HEK293 (cell line): Measurements from ENCODE around the gene DNA2.

Source experiments
- KLF16 ChIP-seq: fragments of 450-650 bp; formaldehyde crosslinking; IDR thresholded peaks from 2 replicates; pipeline ENCODE4 v1.5.1; 2017; ENCODE audit warnings: missing biosample characterization, missing genetic modification characterization
- OVOL3 ChIP-seq: fragments of 450-650 bp; formaldehyde crosslinking; IDR thresholded peaks from 2 replicates; pipeline ENCODE4 v1.5.1; 2016; ENCODE audit warnings: missing biosample characterization, missing genetic modification characterization
- PRDM10 ChIP-seq: fragments of 450-650 bp; formaldehyde crosslinking; IDR thresholded peaks from 2 replicates; pipeline ENCODE4 v1.5.1; 2016; ENCODE audit warnings: missing biosample characterization, missing genetic modification characterization
- ZBTB44 ChIP-seq: fragments of 450-650 bp; IDR thresholded peaks from 2 replicates; pipeline ENCODE4 v1.5.1; 2018; ENCODE audit warnings: missing biosample characterization, mild to moderate bottlenecking, missing genetic modification characterization
- ZBTB48 ChIP-seq: fragments of 450-650 bp; formaldehyde crosslinking; IDR thresholded peaks from 2 replicates; pipeline ENCODE4 v1.5.1; 2016; ENCODE audit warnings: missing biosample characterization, missing genetic modification characterization
- ZNF112 ChIP-seq: fragments of 450-650 bp; formaldehyde crosslinking; IDR thresholded peaks from 2 replicates; pipeline ENCODE4 v1.5.0; 2017; ENCODE audit warnings: missing biosample characterization, missing genetic modification characterization
- ZNF132 ChIP-seq: fragments of 450-650 bp; formaldehyde crosslinking; IDR thresholded peaks from 2 replicates; pipeline ENCODE4 v1.5.1; 2017; ENCODE audit warnings: missing biosample characterization, missing genetic modification characterization, borderline replicate concordance
- ZNF140 ChIP-seq: fragments of 450-650 bp; formaldehyde crosslinking; IDR thresholded peaks from 2 replicates; pipeline ENCODE4 v1.5.1; 2016; ENCODE audit warnings: missing biosample characterization, missing genetic modification characterization
- ZNF2 ChIP-seq: fragments of 450-650 bp; formaldehyde crosslinking; IDR thresholded peaks from 2 replicates; pipeline ENCODE4 v1.5.1; 2016; ENCODE audit warnings: missing biosample characterization, missing genetic modification characterization
- ZNF324 ChIP-seq: fragments of 450-650 bp; formaldehyde crosslinking; IDR thresholded peaks from 2 replicates; pipeline ENCODE4 v1.5.1; 2016; ENCODE audit warnings: missing biosample characterization, missing genetic modification characterization
- ZNF394 ChIP-seq: fragments of 450-650 bp; formaldehyde crosslinking; IDR thresholded peaks from 2 replicates; pipeline ENCODE4 v1.5.1; 2016; ENCODE audit warnings: missing biosample characterization, missing genetic modification characterization, mild to moderate bottlenecking, moderate library complexity, borderline replicate concordance
- ZNF398 ChIP-seq: fragments of 450-650 bp; formaldehyde crosslinking; IDR thresholded peaks from 2 replicates; pipeline ENCODE4 v1.5.1; 2017; ENCODE audit warnings: missing biosample characterization, missing genetic modification characterization
- ZNF426 ChIP-seq: fragments of 450-650 bp; formaldehyde crosslinking; IDR thresholded peaks from 2 replicates; pipeline ENCODE4 v1.5.1; 2017; ENCODE audit warnings: missing biosample characterization, missing genetic modification characterization, mild to moderate bottlenecking, inconsistent platforms, moderate library complexity
- ZNF433 ChIP-seq: fragments of 450-650 bp; formaldehyde crosslinking; IDR thresholded peaks from 2 replicates; pipeline ENCODE4 v1.5.1; 2016; ENCODE audit warnings: missing biosample characterization, missing genetic modification characterization, low read depth
- ZNF629 ChIP-seq: fragments of 450-650 bp; formaldehyde crosslinking; IDR thresholded peaks from 2 replicates; pipeline ENCODE4 v1.5.1; 2017; ENCODE audit warnings: missing biosample characterization, missing genetic modification characterization
- ZNF76 ChIP-seq: fragments of 450-650 bp; formaldehyde crosslinking; IDR thresholded peaks from 2 replicates; pipeline ENCODE4; 2016; ENCODE audit warnings: low read depth, missing biosample characterization, missing genetic modification characterization, borderline replicate concordance
- ZNF791 ChIP-seq: fragments of 450-650 bp; formaldehyde crosslinking; IDR thresholded peaks from 2 replicates; pipeline ENCODE4 v1.5.1; 2016; ENCODE audit warnings: missing biosample characterization, missing genetic modification characterization
- ZSCAN5A ChIP-seq: fragments of 450-650 bp; formaldehyde crosslinking; IDR thresholded peaks from 2 replicates; pipeline ENCODE4 v1.5.1; 2016; ENCODE audit warnings: missing biosample characterization, missing genetic modification characterization
- TF ChIP-seq, protein P1 (sequence below): fragments of 450-650 bp; formaldehyde crosslinking; IDR thresholded peaks from 2 replicates; pipeline ENCODE4 v1.5.1; 2016; ENCODE audit warnings: missing biosample characterization, missing genetic modification characterization
- TF ChIP-seq, protein P2 (sequence below): fragments of 450-650 bp; formaldehyde crosslinking; IDR thresholded peaks from 2 replicates; pipeline ENCODE4 v1.5.1; 2016; ENCODE audit warnings: missing biosample characterization, missing genetic modification characterization, borderline replicate concordance
- TF ChIP-seq, protein P3 (sequence below): fragments of 450-650 bp; formaldehyde crosslinking; IDR thresholded peaks from 2 replicates; pipeline ENCODE4 v1.5.1; 2016; ENCODE audit warnings: missing biosample characterization, missing genetic modification characterization

The DNA2 gene

GRCh38 chr10:68406815-68407548 is 64.8 kb downstream of the DNA2 start, which contains the start of gene RUFY2 (continued):
- TF ChIP-seq, protein P1, sequence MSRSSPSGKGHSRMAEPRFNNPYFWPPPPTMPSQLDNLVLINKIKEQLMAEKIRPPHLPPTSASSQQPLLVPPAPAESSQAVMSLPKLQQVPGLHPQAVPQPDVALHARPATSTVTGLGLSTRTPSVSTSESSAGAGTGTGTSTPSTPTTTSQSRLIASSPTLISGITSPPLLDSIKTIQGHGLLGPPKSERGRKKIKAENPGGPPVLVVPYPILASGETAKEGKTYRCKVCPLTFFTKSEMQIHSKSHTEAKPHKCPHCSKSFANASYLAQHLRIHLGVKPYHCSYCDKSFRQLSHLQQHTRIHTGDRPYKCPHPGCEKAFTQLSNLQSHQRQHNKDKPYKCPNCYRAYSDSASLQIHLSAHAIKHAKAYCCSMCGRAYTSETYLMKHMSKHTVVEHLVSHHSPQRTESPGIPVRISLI, result no peak
- TF ChIP-seq ZSCAN5A (tag by site-specific recombination) (peak; percentile 45; the same call in 1 of the 2 replicates), ZNF398 (tag by site-specific recombination) (peak; percentile 46; the same call in 1 of the 2 replicates), ZNF426 (tag by site-specific recombination) (no peak; the same call in 1 of the 2 replicates), KLF16 (peak; percentile 66; the same call in 1 of the 2 replicates), ZNF791 (tag by site-specific recombination) (no peak), ZNF324 (0 out of 2 replicates have a peak, but pooled peaks have one; percentile 32), PRDM10 (tag by site-specific recombination) (no peak), OVOL3 (tag by site-specific recombination) (no peak), ZBTB48 (tag by site-specific recombination) (peak; percentile 87), ZNF433 (tag by site-specific recombination) (no peak), ZNF2 (tag by site-specific recombination) (peak; percentile 83; the same call in 1 of the 2 replicates), ZNF629 (0 out of 2 replicates have a peak, but pooled peaks have one; percentile 18), ZNF112 (tag by site-specific recombination) (no peak), ZNF132 (tag by site-specific recombination) (no peak), ZBTB44 (peak; percentile 79), ZNF76 (tag by site-specific recombination) (peak; percentile 31; the same call in 1 of the 2 replicates), ZNF140 (tag by site-specific recombination) (no peak), ZNF394 (tag by site-specific recombination) (0 out of 2 replicates have a peak, but pooled peaks have one; percentile 30)
- TF ChIP-seq, protein P2, sequence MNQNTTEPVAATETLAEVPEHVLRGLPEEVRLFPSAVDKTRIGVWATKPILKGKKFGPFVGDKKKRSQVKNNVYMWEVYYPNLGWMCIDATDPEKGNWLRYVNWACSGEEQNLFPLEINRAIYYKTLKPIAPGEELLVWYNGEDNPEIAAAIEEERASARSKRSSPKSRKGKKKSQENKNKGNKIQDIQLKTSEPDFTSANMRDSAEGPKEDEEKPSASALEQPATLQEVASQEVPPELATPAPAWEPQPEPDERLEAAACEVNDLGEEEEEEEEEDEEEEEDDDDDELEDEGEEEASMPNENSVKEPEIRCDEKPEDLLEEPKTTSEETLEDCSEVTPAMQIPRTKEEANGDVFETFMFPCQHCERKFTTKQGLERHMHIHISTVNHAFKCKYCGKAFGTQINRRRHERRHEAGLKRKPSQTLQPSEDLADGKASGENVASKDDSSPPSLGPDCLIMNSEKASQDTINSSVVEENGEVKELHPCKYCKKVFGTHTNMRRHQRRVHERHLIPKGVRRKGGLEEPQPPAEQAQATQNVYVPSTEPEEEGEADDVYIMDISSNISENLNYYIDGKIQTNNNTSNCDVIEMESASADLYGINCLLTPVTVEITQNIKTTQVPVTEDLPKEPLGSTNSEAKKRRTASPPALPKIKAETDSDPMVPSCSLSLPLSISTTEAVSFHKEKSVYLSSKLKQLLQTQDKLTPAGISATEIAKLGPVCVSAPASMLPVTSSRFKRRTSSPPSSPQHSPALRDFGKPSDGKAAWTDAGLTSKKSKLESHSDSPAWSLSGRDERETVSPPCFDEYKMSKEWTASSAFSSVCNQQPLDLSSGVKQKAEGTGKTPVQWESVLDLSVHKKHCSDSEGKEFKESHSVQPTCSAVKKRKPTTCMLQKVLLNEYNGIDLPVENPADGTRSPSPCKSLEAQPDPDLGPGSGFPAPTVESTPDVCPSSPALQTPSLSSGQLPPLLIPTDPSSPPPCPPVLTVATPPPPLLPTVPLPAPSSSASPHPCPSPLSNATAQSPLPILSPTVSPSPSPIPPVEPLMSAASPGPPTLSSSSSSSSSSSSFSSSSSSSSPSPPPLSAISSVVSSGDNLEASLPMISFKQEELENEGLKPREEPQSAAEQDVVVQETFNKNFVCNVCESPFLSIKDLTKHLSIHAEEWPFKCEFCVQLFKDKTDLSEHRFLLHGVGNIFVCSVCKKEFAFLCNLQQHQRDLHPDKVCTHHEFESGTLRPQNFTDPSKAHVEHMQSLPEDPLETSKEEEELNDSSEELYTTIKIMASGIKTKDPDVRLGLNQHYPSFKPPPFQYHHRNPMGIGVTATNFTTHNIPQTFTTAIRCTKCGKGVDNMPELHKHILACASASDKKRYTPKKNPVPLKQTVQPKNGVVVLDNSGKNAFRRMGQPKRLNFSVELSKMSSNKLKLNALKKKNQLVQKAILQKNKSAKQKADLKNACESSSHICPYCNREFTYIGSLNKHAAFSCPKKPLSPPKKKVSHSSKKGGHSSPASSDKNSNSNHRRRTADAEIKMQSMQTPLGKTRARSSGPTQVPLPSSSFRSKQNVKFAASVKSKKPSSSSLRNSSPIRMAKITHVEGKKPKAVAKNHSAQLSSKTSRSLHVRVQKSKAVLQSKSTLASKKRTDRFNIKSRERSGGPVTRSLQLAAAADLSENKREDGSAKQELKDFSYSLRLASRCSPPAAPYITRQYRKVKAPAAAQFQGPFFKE (tag by site-specific recombination), result no peak
- TF ChIP-seq, protein P3, sequence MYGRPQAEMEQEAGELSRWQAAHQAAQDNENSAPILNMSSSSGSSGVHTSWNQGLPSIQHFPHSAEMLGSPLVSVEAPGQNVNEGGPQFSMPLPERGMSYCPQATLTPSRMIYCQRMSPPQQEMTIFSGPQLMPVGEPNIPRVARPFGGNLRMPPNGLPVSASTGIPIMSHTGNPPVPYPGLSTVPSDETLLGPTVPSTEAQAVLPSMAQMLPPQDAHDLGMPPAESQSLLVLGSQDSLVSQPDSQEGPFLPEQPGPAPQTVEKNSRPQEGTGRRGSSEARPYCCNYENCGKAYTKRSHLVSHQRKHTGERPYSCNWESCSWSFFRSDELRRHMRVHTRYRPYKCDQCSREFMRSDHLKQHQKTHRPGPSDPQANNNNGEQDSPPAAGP, result peak; percentile 70; the same call in 1 of the 2 replicates
